SK-N-SH (cell line): ENCODE results near the gene PYGB. TPM values are rescaled to one million over a fixed set of nuclear protein-coding genes. Genes with fewer than 3 reads are reported as not detected.
"Not testable (repeated sequence)": the region's sequence is repeated elsewhere in the genome, so short reads cannot be mapped to it uniquely, and the experiment has no call there.

ENCODE experiments used
- CTCF ChIA-PET: fragments of 300-600, 350-600 bp; formaldehyde crosslinking; extraction: SDS; loops from one replicate; lab custom pipeline; 2021; lab: Yijun Ruan, JAX
- POLR2A ChIA-PET: fragments of 350-600 bp; sonication (Branson Sonifier 250); formaldehyde crosslinking; extraction: SDS; loops from one replicate; lab custom pipeline; 2020; ENCODE audit warnings: antibody characterized with exemption, inconsistent platforms; lab: Yijun Ruan, JAX
- DNase-seq: peaks from one replicate; pipeline ENCODE4 v3.0.0; 2012
- H2AFZ ChIP-seq: fragments of 200-600 bp; sonication (generic); 2 replicates; pipeline ENCODE4 v1.8.1; 2016; ENCODE audit warnings: antibody characterized with exemption, mild to moderate bottlenecking, low read depth
- H3F3A ChIP-seq: fragments of 200-600 bp; sonication (generic); replicated peaks from 2 replicates; pipeline ENCODE3; 2016; ENCODE audit warnings: antibody characterized with exemption, mild to moderate bottlenecking; ENCODE audit not compliant: insufficient read depth
- H3K27ac ChIP-seq, 2 experiments: fragments of 200-500 bp in 1 of 2; fragments of 200-600 bp in 1 of 2; sonication (Bioruptor generic) in 1 of 2; sonication (generic), shearing (Covaris generic) in 1 of 2; 2 replicates each; pipeline versions ENCODE4 v1.5.1 to v1.6.1; 2014 to 2016; ENCODE audit warnings: low read depth in 2 of 2, inconsistent platforms in 1 of 2, low read length in 1 of 2, mild to moderate bottlenecking in 1 of 2, mixed read lengths in 1 of 2
- H3K27me3 ChIP-seq: fragments of 200-600 bp; sonication (generic), shearing (Covaris generic); 2 replicates; pipeline ENCODE4 v1.6.1; 2016; ENCODE audit warnings: mixed run types; ENCODE audit not compliant: insufficient read depth
- H3K36me3 ChIP-seq, 2 experiments: fragments of 200-500 bp in 1 of 2; fragments of 200-600 bp in 1 of 2; sonication (Bioruptor generic) in 1 of 2; sonication (generic) in 1 of 2; replicated peaks in 1 of 2; 2 replicates each; pipeline versions ENCODE3 to v1.5.1; 2014 to 2016; ENCODE audit warnings: low read length in 1 of 2, mild to moderate bottlenecking in 1 of 2; ENCODE audit not compliant: insufficient read depth in 2 of 2, control insufficient read depth in 1 of 2
- H3K4me1 ChIP-seq, 2 experiments: fragments of 200-500 bp in 1 of 2; fragments of 200-600 bp in 1 of 2; sonication (Bioruptor generic) in 1 of 2; sonication (generic), shearing (Covaris generic) in 1 of 2; 2 replicates each; pipeline versions ENCODE4 v1.5.1 to v1.6.1; 2014 to 2016; ENCODE audit warnings: low read depth in 1 of 2, low read length in 1 of 2, mixed run types in 1 of 2; ENCODE audit not compliant: insufficient read depth in 2 of 2, control insufficient read depth in 1 of 2
- H3K4me2 ChIP-seq: fragments of 200-600 bp; sonication (generic), shearing (Covaris generic); 2 replicates; pipeline ENCODE4 v1.6.1; 2017; ENCODE audit warnings: mixed run types
- H3K4me3 ChIP-seq, 2 experiments: fragments of 200-500 bp in 1 of 2; fragments of 200-600 bp in 1 of 2; sonication (Bioruptor generic) in 1 of 2; sonication (generic), shearing (Covaris generic) in 1 of 2; 2 replicates each; pipeline versions ENCODE4 v1.5.1 to v1.8.1; 2014 to 2016; ENCODE audit warnings: low read depth in 2 of 2, inconsistent platforms in 1 of 2, low read length in 1 of 2, mild to moderate bottlenecking in 1 of 2, mixed read lengths in 1 of 2, moderate library complexity in 1 of 2
- H3K79me2 ChIP-seq: fragments of 200-600 bp; sonication (generic); 2 replicates; pipeline ENCODE4 v1.8.1; 2017; ENCODE audit warnings: mild to moderate bottlenecking; ENCODE audit not compliant: insufficient read depth
- H3K9ac ChIP-seq: fragments of 200-600 bp; sonication (generic); 2 replicates; pipeline ENCODE4 v1.6.1; 2017; ENCODE audit warnings: mixed run types
- H3K9me2 ChIP-seq: fragments of 200-600 bp; sonication (generic); 2 replicates; pipeline ENCODE4 v1.6.1; 2017; ENCODE audit warnings: mixed run types
- H3K9me3 ChIP-seq: fragments of 200-600 bp; sonication (generic); 2 replicates; pipeline ENCODE4 v1.6.1; 2017; ENCODE audit warnings: mixed run types, mild to moderate bottlenecking, moderate library complexity
- H4K20me1 ChIP-seq: fragments of 200-600 bp; sonication (generic); 2 replicates; pipeline ENCODE4 v1.6.1; 2017; ENCODE audit warnings: mild to moderate bottlenecking, mixed run types; ENCODE audit not compliant: insufficient read depth
- JUND ChIP-seq: IDR thresholded peaks from 2 replicates; pipeline ENCODE4 v1.4.0; 2012
- MXI1 ChIP-seq: IDR thresholded peaks from 2 replicates; pipeline ENCODE4 v1.6.1; 2012; ENCODE audit warnings: mild to moderate bottlenecking, low read depth, low read length, improper control_type of control experiment
- REST ChIP-seq: IDR thresholded peaks from 2 replicates; pipeline ENCODE4 v1.6.1; 2012; ENCODE audit warnings: mild to moderate bottlenecking, low read depth, low read length, moderate library complexity
- SIN3A ChIP-seq: IDR thresholded peaks from 2 replicates; pipeline ENCODE4 v1.6.1; 2012; ENCODE audit warnings: low read depth, mild to moderate bottlenecking, low read length, moderate library complexity, borderline replicate concordance
- TAF1 ChIP-seq: IDR thresholded peaks from 2 replicates; pipeline ENCODE4 v1.6.1; 2012; ENCODE audit warnings: low read depth, mild to moderate bottlenecking, low read length, moderate library complexity, borderline replicate concordance
- TCF12 ChIP-seq: IDR thresholded peaks from 2 replicates; pipeline ENCODE4 v1.4.0; 2012
- WGBS: methylation state at CpG from one replicate; pipeline ENCODE4 v1.1.6; 2017; ENCODE audit warnings: low lambda C conversion rate; 5-methylcytosine and 5-hydroxymethylcytosine counted together
- polyA plus RNA-seq, 3 experiments: library from polyadenylated mRNA; depleted of rRNA; stranded (reverse); fragments of >200 nt; gene quantifications; 2 replicates each; pipeline ENCODE4 v1.2.3, GENCODE V29; 2012

Gene PYGB
- polyA plus RNA-seq, 1 of the 3 experiments (the other 2 are of a cell fraction) = 35.8 TPM

GRCh38 chr20:25230166-25230831, 17.6 kb upstream of the PYGB start:
- Histone ChIP-seq H3K9me3 (no peaks in the 10 kb centered on the region), H3K27me3 (no peaks in the 10 kb centered on the region), H3K9ac (no peak overlapping the region), H3F3A (peaks cover 13% of the 10 kb centered on the region), H3K4me2 (no peak overlapping the region), H3K27ac (no peak overlapping the region), H3K4me3 (no peak overlapping the region), H3K4me1 (peaks cover 22 to 24% of the 10 kb centered on the region in 2 experiments; a peak in 3 of 4 replicates), H3K9me2 (no peaks in the 10 kb centered on the region), H3K79me2 (no peaks in the 10 kb centered on the region), H2AFZ (no peak overlapping the region), H4K20me1 (no peaks in the 10 kb centered on the region), H3K36me3 (peaks cover 0 to 5% of the 10 kb centered on the region in 2 experiments)
- POLR2A ChIA-PET = no interaction called here
- CTCF ChIA-PET = no interaction called here
- DNase-seq = no peak
- WGBS = 95% methylated on average over 8 of the region's 8 CpGs
- TF ChIP-seq TAF1 = no peak
- no peak for TF ChIP-seq MXI1
- no peak for TF ChIP-seq SIN3A
- TF ChIP-seq REST = no peak

- Histone ChIP-seq H3K9me2 (no peaks in the 10 kb centered on the region), H3K9ac (no peak overlapping the region), H3K9me3 (no peaks in the 10 kb centered on the region), H3K4me2 (no peak overlapping the region; the same call in 1 of the 2 replicates), H3K27me3 (no peaks in the 10 kb centered on the region), H3K4me1 (peaks cover 0 to 17% of the 10 kb centered on the region in 2 experiments; a peak in 3 of 4 replicates), H2AFZ (no peak overlapping the region), H3K4me3 (no peak overlapping the region), H3F3A (peaks cover 13% of the 10 kb centered on the region)
- WGBS = 65% methylated on average over 10 of the region's 10 CpGs
- DNase-seq = no peak
- CTCF ChIA-PET = interaction anchor here (1.0 to 1.6 kb wide), 4 partner anchors 10 to 166 kb away, joined by 3 to 4 read pairs (median 3); no protein-coding TSS in a partner anchor
- TF ChIP-seq TCF12 (peak; percentile 11; the same call in 1 of the 2 replicates), JUND (no peak)
- TF ChIP-seq, all 33 proteins: peak for 1
- Histone ChIP-seq H3K36me3 (no peaks in the 10 kb centered on the region), H3K27ac (peak overlapping the region in 1 of 2 experiments; percentile 45; a peak in 2 of 4 replicates), H3K79me2 (no peaks in the 10 kb centered on the region), H4K20me1 (no peaks in the 10 kb centered on the region)
- POLR2A ChIA-PET = no interaction called here
These were observed 14.7 kb upstream of the PYGB start for GRCh38 chr20:25233016-25233772.

- H3K9ac ChIP-seq, H3K4me3 ChIP-seq, H4K20me1 ChIP-seq, POLR2A ChIA-PET, H3K4me2 ChIP-seq, H3K36me3 ChIP-seq, H3K9me2 ChIP-seq, H3K27me3 ChIP-seq, H3K9me3 ChIP-seq, H3K79me2 ChIP-seq, CTCF ChIA-PET, H2AFZ ChIP-seq, DNase-seq: not testable (repeated sequence)
- WGBS = 59% methylated on average over 7 of the region's 8 CpGs
- H3K4me1 ChIP-seq = peaks cover 0 to 24% of the 10 kb centered on the region in 2 experiments; a peak in 3 of 4 replicates
- peaks cover 23% of the 10 kb centered on the region for H3F3A ChIP-seq
- peak overlapping the region in 1 of 2 experiments; percentile 45; a peak in 2 of 4 replicates for H3K27ac ChIP-seq
These were observed 13.7 kb upstream of the PYGB start for GRCh38 chr20:25234009-25234849.
